Measurements from ENCODE around the gene HS3ST5. TPM values are rescaled to one million over a fixed set of nuclear protein-coding genes. Genes with fewer than 3 reads are reported as not detected.

The HS3ST5 gene
- total RNA-seq, 1 experiment from 2014 or later, result 14.4 TPM

GRCh38 chr6:114160881-114161280 is 181.9 kb downstream of the HS3ST5 start:
- Histone ChIP-seq H3K79me2 (ENCODE audit: insufficient read depth, low read length) (no peaks in the 10 kb centered on the region), H4K5ac (ENCODE audit: insufficient read length, low read depth, low read length) (no peak overlapping the region), H3K56ac (ENCODE audit: insufficient read length, low read depth, low read length) (no peak overlapping the region), H2BK12ac (ENCODE audit: insufficient read length, low read depth, low read length) (no peak overlapping the region), H3T11ph (ENCODE audit: low read length) (no peak overlapping the region), H3K23ac (ENCODE audit: insufficient read length, low read depth, low read length) (no peak overlapping the region), H3K14ac (ENCODE audit: insufficient read depth, low read length) (no peak overlapping the region), H3K18ac (ENCODE audit: insufficient read length, low read depth, low read length) (no peak overlapping the region), H3K23me2 (ENCODE audit: insufficient read length, low read depth, low read length, poor library complexity, severe bottlenecking) (no peaks in the 10 kb centered on the region), H3K4me2 (ENCODE audit: insufficient read depth, insufficient read length, low read length) (no peak overlapping the region), H2BK15ac (ENCODE audit: low read depth, low read length) (no peak overlapping the region), H3K27ac (ENCODE audit: insufficient read length, low read depth, low read length) (no peak overlapping the region), H3K4me1 (ENCODE audit: insufficient read depth, low read length) (no peaks in the 10 kb centered on the region), H3K4ac (ENCODE audit: low read depth, low read length) (no peak overlapping the region), H4K91ac (ENCODE audit: insufficient read length, low read depth, low read length) (no peak overlapping the region), H3K9ac (ENCODE audit: extremely low read depth, insufficient read length, low read length) (no peak overlapping the region), H2BK20ac (ENCODE audit: low read depth, low read length, poor library complexity, severe bottlenecking) (no peak overlapping the region), H4K20me1 (ENCODE audit: control insufficient read depth, insufficient read depth, insufficient read length) (no peaks in the 10 kb centered on the region), H2AK5ac (ENCODE audit: insufficient read length, low read length) (no peak overlapping the region), H3K79me1 (ENCODE audit: insufficient read depth, low read depth, low read length, poor library complexity, severe bottlenecking) (no peaks in the 10 kb centered on the region), H2AFZ (ENCODE audit: low read length) (no peak overlapping the region), H4K8ac (replicated peaks; ENCODE audit: insufficient read length, low read depth, low read length) (no peak overlapping the region), H3K9me3 (ENCODE audit: control insufficient read depth, low read depth, low read length) (no peaks in the 10 kb centered on the region), H2BK120ac (ENCODE audit: low read depth, low read length, poor library complexity, severe bottlenecking) (no peak overlapping the region), H2BK5ac (ENCODE audit: insufficient read length, low read length) (no peak overlapping the region), H3K27me3 (ENCODE audit: insufficient read depth, low read length) (no peaks in the 10 kb centered on the region)
- TF ChIP-seq CTCF (conservative IDR thresholded peaks at IDR 0.05), result no peak
- Mint-ChIP-seq H3K36me3 (ENCODE audit: insufficient read depth in 1 of 3, low read depth in 3 of 3) (peaks cover 0 to 17% (median 5%) of the 10 kb centered on the region in 3 experiments; a peak in 5 of 7 replicates), H3K4me3 (no peak overlapping the region), H3K27ac (no peak overlapping the region), H3K9me3 (no peaks in the 10 kb centered on the region), H3K27me3 (ENCODE audit: low read depth) (no peaks in the 10 kb centered on the region), H3K4me1 (peaks cover 4 to 7% of the 10 kb centered on the region in 2 experiments)
- no peak for DNase-seq
- no CpG with 5 or more reads among the region's 4 CpGs for WGBS (ENCODE audit: extremely low coverage, insufficient read length, low lambda C conversion rate)
